ENCODE results near the gene TRAPPC3L.

Gene TRAPPC3L

DNA sequence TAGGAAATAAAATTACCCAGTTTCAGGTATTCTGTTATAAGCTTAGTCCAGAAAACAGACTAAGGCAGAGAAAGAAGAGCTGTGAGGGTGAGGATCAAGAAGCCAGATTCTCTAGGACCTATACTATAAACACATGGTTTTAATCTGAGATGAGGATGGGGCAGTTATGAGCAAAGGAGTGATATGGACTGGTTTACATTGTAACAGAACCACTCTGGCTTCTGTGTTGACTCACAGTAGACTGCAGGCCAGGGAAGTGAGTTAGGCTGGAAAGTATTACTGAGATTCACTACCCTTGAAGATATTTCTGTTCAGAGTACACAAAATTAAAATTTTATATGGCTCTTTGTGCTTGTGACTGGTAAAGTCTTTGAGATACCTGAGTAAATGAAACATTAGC is 22.6 kb upstream of the TRAPPC3L start:
- no peak for DNase-seq (ENCODE audit: low read depth in 2 of 2)
- no peak overlapping the region for H3K4me3 ChIP-seq (replicated peaks in 1 of 2; ENCODE audit: low read depth in 2 of 2, low read length in 2 of 2)
- TF ChIP-seq, protein P1, sequence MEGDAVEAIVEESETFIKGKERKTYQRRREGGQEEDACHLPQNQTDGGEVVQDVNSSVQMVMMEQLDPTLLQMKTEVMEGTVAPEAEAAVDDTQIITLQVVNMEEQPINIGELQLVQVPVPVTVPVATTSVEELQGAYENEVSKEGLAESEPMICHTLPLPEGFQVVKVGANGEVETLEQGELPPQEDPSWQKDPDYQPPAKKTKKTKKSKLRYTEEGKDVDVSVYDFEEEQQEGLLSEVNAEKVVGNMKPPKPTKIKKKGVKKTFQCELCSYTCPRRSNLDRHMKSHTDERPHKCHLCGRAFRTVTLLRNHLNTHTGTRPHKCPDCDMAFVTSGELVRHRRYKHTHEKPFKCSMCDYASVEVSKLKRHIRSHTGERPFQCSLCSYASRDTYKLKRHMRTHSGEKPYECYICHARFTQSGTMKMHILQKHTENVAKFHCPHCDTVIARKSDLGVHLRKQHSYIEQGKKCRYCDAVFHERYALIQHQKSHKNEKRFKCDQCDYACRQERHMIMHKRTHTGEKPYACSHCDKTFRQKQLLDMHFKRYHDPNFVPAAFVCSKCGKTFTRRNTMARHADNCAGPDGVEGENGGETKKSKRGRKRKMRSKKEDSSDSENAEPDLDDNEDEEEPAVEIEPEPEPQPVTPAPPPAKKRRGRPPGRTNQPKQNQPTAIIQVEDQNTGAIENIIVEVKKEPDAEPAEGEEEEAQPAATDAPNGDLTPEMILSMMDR (IDR thresholded peaks at IDR 0.05; ENCODE audit: low read depth, low read length) = no peak

DNA sequence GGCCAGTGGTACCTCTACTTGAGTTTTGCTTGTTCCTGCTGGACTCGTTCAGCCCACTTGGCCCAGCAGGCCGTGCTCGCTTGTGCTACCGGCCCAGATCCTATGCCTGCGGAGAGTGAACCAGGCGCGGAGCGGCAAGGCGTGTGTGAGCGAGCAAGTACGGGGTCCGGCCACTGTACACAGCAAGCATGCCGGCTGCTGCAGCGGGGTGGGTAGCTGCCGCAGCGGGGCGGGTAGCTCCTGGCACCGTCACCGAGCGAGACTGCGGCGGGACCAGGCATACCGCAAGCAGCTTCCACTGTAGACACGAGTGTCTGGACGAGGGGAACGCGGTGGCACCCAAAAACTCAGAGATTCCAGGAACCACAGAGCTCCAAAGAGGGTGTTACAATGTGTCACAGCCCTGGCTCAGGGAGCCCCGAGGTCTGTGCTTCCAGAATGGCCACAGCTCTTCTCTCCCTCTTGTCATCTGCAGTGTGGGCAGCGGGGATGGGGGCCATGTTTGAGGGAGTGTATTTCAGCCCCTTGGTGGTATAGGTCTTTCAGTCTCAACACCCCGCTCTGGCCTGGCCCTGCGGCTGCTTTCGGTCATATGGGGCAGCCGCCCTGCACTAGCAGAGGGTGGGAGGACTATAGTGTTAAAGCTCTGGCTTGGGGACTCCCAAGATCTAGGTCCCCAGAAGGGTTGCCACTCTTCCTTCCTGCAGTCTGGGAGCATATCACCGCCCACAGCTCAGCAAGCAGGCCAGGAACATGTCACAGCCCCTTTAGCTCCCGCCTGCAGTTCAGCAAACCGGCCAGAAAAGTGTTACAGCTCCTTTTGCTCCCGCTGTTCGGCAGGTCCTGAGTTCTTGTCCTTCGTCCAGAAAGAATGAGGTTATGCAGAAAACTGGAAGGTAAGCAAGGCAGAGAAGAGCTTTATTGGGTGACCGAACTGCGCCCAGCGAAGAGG is 19.7 kb upstream of the TRAPPC3L start:
- peak in 1 of 2 donors; percentile 20 for DNase-seq (ENCODE audit: low read depth in 2 of 2)
- H3K4me3 ChIP-seq (replicated peaks in 1 of 2; ENCODE audit: low read depth in 2 of 2, low read length in 2 of 2) = peak overlapping the region in 1 of 2 donors; percentile 9
- TF ChIP-seq, protein P1 (IDR thresholded peaks at IDR 0.05; ENCODE audit: low read depth, low read length) = no peak

DNA sequence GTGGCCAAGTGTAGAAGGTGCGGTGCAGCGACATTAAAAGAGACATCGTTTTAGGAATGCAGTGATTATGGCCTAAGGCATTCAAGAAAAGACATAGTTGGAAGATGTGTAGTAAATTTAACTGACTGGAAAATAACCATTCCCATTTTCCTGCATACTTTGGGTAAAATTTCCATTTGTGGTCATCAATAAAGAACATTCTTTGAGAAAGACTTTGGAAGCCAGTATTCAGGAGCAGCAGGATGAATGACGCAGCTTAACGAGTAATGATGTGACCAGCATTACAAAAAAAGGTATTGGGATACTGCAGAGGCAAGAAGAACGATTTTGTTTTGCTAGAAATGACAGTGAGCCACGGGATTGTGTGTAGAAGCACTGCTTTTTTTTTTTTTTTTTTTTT is 18.8 kb upstream of the TRAPPC3L start:
- TF ChIP-seq, protein P1 (IDR thresholded peaks at IDR 0.05; ENCODE audit: low read depth, low read length) = no peak
- no peak for DNase-seq (ENCODE audit: low read depth in 2 of 2)
- H3K4me3 ChIP-seq (replicated peaks in 1 of 2; ENCODE audit: low read depth in 2 of 2, low read length in 2 of 2) = no peak overlapping the region

DNA sequence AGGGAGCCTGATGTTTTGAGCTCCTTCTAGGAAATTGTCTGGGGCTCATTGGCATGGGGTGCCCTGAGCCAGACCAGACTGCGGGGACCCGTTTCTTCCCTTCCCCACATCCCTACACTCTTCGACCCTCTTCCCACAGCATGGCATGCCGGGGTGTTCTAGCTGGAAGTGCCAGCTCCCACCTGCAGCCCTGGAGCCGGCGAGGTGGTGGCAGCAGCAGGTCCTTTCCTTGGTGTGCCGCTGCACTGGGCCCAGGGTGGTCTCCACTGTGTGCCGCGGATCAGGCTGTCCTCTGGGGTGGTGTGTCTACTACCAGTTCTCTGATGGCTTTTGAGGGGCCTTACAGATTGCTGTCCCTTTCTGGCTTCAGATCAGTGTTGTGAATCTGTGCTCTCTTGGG is 18.3 kb upstream of the TRAPPC3L start:
- DNase-seq (ENCODE audit: low read depth in 2 of 2) = no peak
- TF ChIP-seq, protein P1 (IDR thresholded peaks at IDR 0.05; ENCODE audit: low read depth, low read length) = no peak
- no peak overlapping the region for H3K4me3 ChIP-seq (replicated peaks in 1 of 2; ENCODE audit: low read depth in 2 of 2, low read length in 2 of 2)

DNA sequence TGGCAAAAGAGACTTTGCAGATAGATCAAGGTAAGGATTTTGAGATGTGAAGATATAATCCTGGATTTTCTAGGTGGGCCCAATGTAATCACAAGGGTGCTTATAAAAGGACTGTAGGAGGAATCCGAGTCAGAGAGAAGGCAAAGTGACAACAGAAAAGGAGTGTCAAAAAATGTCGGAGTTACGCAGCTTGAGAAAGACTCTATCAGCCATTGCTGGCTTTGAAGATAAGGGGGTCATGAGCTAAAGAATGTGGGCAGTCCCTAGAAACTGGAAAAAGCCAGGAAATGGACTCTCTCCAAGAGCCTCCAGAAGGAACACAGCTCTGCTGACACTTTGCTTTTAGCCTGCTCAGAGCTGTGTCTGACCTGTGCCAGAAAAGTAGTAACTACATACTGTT is 17.1 kb upstream of the TRAPPC3L start:
- peak in 1 of 2 donors; percentile 78 for DNase-seq (ENCODE audit: low read depth in 2 of 2)
- H3K4me3 ChIP-seq (replicated peaks in 1 of 2; ENCODE audit: low read depth in 2 of 2, low read length in 2 of 2) = no peak overlapping the region
- TF ChIP-seq, protein P1 (IDR thresholded peaks at IDR 0.05; ENCODE audit: low read depth, low read length) = no peak

DNA sequence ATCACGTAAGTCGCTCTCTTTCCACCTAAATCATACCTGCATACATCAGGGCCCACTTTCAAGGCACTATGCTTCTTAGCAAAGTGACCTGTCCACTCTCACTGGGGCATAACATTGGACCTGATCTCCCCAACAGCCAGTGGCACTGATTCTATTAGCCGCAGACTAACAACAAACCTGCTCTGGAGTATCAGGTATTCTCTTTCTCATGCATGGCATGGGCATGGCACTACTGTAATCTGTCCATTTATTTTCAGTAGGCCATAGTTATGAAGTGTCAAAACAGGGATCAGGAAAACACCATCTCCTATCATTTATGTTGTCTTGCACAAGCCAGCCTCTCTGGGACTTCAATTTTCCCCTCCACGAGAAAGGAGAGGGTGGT is 16.5 kb upstream of the TRAPPC3L start:
- no peak overlapping the region for H3K4me3 ChIP-seq (replicated peaks in 1 of 2; ENCODE audit: low read depth in 2 of 2, low read length in 2 of 2)
- no peak for DNase-seq (ENCODE audit: low read depth in 2 of 2)
- TF ChIP-seq, protein P1 (IDR thresholded peaks at IDR 0.05; ENCODE audit: low read depth, low read length) = no peak

Measured in cardiac fibroblast (primary cell).